DMS114 treated with DMSO at 0.1 percent for 48 hours (cell line): Measurements from ENCODE around the gene MARCHF3.
"Not testable (repeated sequence)": the region's sequence is repeated elsewhere in the genome, so short reads cannot be mapped to it uniquely, and the experiment has no call there.

Source experiments
- DNase-seq: peaks from one replicate; lab custom pipeline; 2025; ENCODE audit not compliant: unreplicated experiment; lab: John Stamatoyannopoulos, UW

MARCHF3 gene

GRCh38 chr5:126921241-126922091 lies 108.9 kb downstream of the MARCHF3 start:
- DNase-seq = no peak

GRCh38 chr5:126920291-126920690 lies 110.1 kb downstream of the MARCHF3 start:
- no peak for DNase-seq

- no peak for DNase-seq
These were observed 110.8 kb downstream of the MARCHF3 start for GRCh38 chr5:126919566-126919965.

GRCh38 chr5:126918615-126918957 lies 111.8 kb downstream of the MARCHF3 start:
- no peak for DNase-seq

DNA sequence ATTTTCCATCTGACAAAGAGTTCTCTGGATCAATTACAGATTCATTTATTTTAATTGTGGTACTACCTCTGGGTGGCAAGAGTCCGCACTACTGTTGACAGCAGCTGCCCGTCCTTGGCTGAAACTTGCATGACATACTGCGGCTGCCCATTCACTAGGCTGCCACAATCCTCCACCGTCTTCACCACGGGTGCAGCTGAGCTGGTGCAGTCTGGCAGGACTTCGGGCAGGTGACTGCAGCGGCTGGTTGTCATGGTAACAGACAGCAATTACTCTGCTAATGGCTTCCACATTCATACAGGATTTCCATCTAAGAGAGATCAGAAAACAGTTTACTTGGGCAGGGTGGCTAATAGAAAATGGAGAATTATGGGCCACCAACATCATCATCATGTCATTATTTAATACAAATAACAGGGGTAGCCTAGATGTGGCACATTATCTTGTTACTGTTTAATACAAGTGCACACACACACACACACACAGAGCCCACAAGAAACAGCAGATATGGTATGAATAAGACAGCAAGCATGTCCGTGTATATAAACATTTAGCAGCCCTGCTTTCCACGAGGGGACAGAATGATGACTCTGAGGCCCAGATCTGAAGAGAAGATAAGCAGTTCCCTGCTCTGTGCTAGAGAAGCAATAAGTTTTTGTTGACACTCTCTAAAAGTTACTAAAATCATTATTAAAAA lies 112.3 kb downstream of the MARCHF3 start:
- DNase-seq = no peak

GRCh38 chr5:126915496-126915895 lies 114.9 kb downstream of the MARCHF3 start:
- no peak for DNase-seq

DNA sequence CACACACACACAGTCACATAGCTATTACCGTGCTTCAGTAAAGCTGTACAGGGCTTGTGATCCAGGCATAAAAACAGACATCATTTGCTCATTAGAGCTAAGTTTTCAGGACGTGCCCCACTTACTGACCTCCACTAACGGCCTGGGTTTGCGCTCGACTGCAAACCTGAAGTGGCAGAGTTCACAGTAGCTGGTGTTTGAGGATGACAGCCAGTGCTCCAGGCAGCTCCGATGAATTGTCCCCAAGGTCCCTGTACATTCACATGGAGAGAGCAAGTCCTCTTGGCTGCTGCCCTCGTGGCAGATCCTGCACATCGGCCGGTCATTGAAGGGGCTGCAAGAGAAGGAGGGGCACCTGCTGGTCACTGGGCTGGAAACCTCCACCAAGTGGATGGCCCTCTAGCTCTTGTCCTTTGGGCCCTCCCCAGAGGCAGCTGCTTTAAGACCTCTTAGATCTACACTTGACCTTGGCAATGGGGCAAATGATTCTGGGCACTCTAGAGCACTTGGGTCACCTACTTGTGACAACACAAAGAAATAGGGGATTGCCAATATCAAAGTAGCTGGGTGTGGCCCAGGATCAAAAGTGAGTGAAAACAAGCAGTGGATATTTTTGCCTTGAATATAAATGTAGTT lies 115.4 kb downstream of the MARCHF3 start:
- DNase-seq = no peak

- DNase-seq = no peak
These were observed 117.7 kb downstream of the MARCHF3 start for GRCh38 chr5:126912616-126913200.

GRCh38 chr5:126911986-126912385 lies 118.4 kb downstream of the MARCHF3 start:
- DNase-seq = no peak

DNA sequence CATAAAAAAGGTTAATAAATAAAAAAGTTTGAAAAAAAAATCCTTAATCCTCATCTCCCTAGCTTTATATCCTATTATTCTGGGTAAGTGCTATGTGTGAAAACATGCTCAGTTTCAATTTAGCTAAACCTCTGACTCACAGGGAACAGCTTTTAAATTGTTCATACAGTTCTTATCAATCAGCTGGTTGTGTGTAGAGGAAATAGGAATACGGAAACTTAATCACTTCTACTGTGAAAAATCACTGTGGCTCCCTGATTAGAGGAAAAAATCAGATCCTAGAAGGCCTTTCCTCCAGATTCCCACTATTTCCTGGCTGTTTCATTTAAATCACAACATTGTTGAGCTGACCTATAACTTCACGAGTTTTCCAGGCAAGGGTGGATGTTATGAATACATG lies 120.5 kb downstream of the MARCHF3 start:
- DNase-seq = no peak

DNA sequence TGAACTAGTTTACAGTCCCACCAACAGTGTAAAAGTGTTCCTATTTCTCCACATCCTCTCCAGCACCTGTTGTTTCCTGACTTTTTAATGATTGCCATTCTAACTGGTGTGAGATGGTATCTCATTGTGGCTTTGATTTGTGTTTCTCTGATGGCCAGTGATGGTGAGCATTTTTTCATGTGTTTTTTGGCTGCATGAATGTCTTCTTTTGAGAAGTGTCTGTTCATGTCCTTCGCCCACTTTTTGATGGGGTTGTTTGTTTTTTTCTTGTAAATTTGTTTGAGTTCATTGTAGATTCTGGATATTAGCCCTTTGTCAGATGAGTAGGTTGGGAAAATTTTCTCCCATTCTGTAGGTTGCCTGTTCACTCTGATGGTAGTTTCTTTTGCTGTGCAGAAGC lies 126.0 kb downstream of the MARCHF3 start:
- DNase-seq = not testable (repeated sequence)

DNA sequence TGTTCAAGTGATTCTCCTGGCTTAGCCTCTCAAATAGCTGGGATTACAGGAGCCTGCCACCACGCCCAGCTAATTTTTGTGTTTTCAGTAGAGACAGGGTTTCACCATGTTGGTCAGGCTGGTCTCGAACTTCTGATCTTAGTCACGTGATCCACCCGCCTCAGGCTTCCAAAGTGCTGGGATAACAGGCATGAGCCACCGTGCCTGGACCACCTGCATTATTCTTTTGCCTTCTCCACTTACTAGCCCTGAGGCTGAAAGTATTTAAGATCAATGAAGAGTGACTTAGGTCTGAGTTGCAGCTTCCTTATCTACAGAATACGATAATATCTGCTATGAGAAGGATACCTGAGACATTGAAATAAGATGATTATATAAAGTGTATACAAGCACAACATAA lies 129.6 kb downstream of the MARCHF3 start:
- no peak for DNase-seq

DNA sequence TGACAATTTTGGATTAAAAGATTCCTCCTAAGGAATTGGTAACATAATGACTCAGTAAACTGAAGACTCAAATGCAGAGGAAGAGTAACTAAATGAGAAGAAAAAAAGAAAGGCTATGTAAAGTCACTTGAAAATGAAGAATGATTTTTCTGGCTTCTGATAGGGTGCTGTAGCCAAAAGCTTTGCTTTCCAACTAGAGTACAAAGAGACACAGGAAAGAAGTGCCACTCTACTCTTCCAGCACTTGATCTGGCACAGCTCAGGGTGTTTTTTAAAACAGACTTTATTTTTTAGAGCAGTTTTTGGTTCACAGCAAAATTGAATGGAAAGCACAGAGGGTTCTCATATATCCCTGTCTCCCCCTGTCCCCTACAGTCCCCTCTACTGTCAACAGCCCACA lies 130.9 kb downstream of the MARCHF3 start:
- no peak for DNase-seq

- no peak for DNase-seq
These were observed 132.3 kb downstream of the MARCHF3 start for GRCh38 chr5:126897851-126898630.

- no peak for DNase-seq
These were observed 134.1 kb downstream of the MARCHF3 start for GRCh38 chr5:126896170-126896702.

- not testable (repeated sequence) for DNase-seq
These were observed 134.6 kb downstream of the MARCHF3 start for GRCh38 chr5:126895712-126896111.

DNA sequence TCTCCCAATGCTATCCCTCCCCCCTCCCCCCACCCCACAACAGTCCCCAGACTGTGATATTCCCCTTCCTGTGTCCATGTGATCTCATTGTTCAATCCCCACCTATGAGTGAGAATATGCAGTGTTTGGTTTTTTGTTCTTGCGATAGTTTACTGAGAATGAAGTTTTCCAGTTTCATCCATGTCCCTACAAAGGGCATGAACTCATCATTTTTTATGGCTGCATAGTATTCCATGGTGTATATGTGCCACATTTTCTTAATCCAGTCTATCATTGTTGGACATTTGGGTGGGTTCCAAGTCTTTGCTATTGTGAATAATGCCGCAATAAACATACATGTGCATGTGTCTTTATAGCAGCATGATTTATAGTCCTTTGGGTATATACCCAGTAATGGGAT lies 139.9 kb downstream of the MARCHF3 start:
- not testable (repeated sequence) for DNase-seq

DNA sequence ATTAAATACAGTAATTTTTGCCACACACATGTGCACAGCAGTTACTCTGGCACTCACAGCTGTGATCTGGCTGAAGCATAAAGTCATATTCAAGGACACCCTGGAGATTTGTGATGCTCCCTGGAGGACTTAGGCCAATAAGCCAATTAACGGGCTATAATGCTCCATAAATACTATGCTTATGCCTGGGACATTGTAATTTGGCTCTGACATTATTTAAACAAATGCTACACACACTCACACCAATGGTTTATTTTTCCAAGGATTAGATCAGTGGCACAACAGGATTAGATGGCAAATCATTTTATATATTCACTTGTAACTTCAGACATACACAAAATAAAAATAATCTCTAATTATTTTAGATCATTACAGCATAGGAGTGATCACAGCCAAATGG lies 142.2 kb downstream of the MARCHF3 start:
- no peak for DNase-seq

- DNase-seq = no peak
These were observed 146.0 kb downstream of the MARCHF3 start for GRCh38 chr5:126884269-126884819.

- no peak for DNase-seq
These were observed 146.7 kb downstream of the MARCHF3 start for GRCh38 chr5:126883564-126884245.
